ENCODE results near the gene ECHDC3. TPM values are rescaled to one million over a fixed set of nuclear protein-coding genes. Genes with fewer than 3 reads are reported as not detected.
"Not testable (repeated sequence)": the region's sequence is repeated elsewhere in the genome, so short reads cannot be mapped to it uniquely, and the experiment has no call there.

The ECHDC3 gene
- polyA plus RNA-seq, 6 donors from 2014 or later, result 1.1 to 2.8 (median 2.0) TPM

- H3K4me1 Mint-ChIP-seq, result peaks cover 22 to 63% (median 55%) of the 10 kb centered on the region in 3 donors
- H3K4me3 Mint-ChIP-seq, result no peak overlapping the region
- no peaks in the 10 kb centered on the region for H3K27me3 Mint-ChIP-seq
- no peaks in the 10 kb centered on the region for H3K36me3 Mint-ChIP-seq
- DNase-seq (no peak), ATAC-seq (ENCODE audit: low read depth in 2 of 2) (no peak)
- H3K9me3 Mint-ChIP-seq, result no peaks in the 10 kb centered on the region
- H3K27ac Mint-ChIP-seq, result no peak overlapping the region
These were observed 35.2 kb upstream of the ECHDC3 start for GRCh38 chr10:11706895-11707567.

GRCh38 chr10:11707624-11708350 is 34.4 kb upstream of the ECHDC3 start:
- Mint-ChIP-seq H3K4me3 (peak overlapping the region in 3 of 8 donors; percentile 8 to 36 (median 31)), H3K4me1 (peaks cover 24 to 63% (median 55%) of the 10 kb centered on the region in 3 donors), H3K9me3 (no peaks in the 10 kb centered on the region), H3K27ac (peak overlapping the region in 3 of 6 donors; percentile 28 to 92 (median 42)), H3K36me3 (no peaks in the 10 kb centered on the region), H3K27me3 (no peaks in the 10 kb centered on the region)
- DNase-seq, result no peak
- ATAC-seq (ENCODE audit: low read depth in 2 of 2), result no peak

- DNase-seq, H3K27ac Mint-ChIP-seq, H3K27me3 Mint-ChIP-seq: not testable (repeated sequence)
These were observed 33.4 kb upstream of the ECHDC3 start for GRCh38 chr10:11708801-11709200.

GRCh38 chr10:11712744-11713143 is 29.4 kb upstream of the ECHDC3 start:
- H3K27ac Mint-ChIP-seq, result peak overlapping the region in 2 of 6 donors; percentile 17 to 27

More at GRCh38 chr10:11708801-11709200, 33.4 kb upstream of the ECHDC3 start:
- not testable (repeated sequence) for H3K36me3 Mint-ChIP-seq; H3K9me3 Mint-ChIP-seq; H3K4me3 Mint-ChIP-seq; ATAC-seq (ENCODE audit: low read depth in 2 of 2)
- peaks cover 30 to 64% (median 64%) of the 10 kb centered on the region in 3 donors for H3K4me1 Mint-ChIP-seq

GRCh38 chr10:11713186-11713743 is 28.9 kb upstream of the ECHDC3 start:
- H3K9me3 Mint-ChIP-seq, result peaks cover 0 to 5% (median 0%) of the 10 kb centered on the region in 7 donors
- DNase-seq (no peak), ATAC-seq (ENCODE audit: low read depth in 2 of 2) (peak; percentile 17 to 45)
- H3K27ac Mint-ChIP-seq, result peak overlapping the region in 1 of 6 donors; percentile 17
- H3K4me3 Mint-ChIP-seq, result peak overlapping the region in 3 of 8 donors; percentile 33 to 52 (median 34)
- H3K36me3 Mint-ChIP-seq, result no peaks in the 10 kb centered on the region
- peaks cover 33 to 84% (median 60%) of the 10 kb centered on the region in 3 donors for H3K4me1 Mint-ChIP-seq
- no peaks in the 10 kb centered on the region for H3K27me3 Mint-ChIP-seq

More at GRCh38 chr10:11712744-11713143, 29.4 kb upstream of the ECHDC3 start:
- DNase-seq (no peak), ATAC-seq (ENCODE audit: low read depth in 2 of 2) (no peak)
- H3K4me1 Mint-ChIP-seq, result peaks cover 35 to 80% (median 65%) of the 10 kb centered on the region in 3 donors
- peaks cover 0 to 5% (median 0%) of the 10 kb centered on the region in 7 donors for H3K9me3 Mint-ChIP-seq
- H3K36me3 Mint-ChIP-seq, result no peaks in the 10 kb centered on the region
- no peaks in the 10 kb centered on the region for H3K27me3 Mint-ChIP-seq
- peak overlapping the region in 2 of 8 donors; percentile 33 to 34 for H3K4me3 Mint-ChIP-seq

GRCh38 chr10:11713963-11714362 is 28.2 kb upstream of the ECHDC3 start:
- ATAC-seq (ENCODE audit: low read depth in 2 of 2) (no peak), DNase-seq (no peak)
- H3K4me1 Mint-ChIP-seq, result peaks cover 38 to 85% (median 59%) of the 10 kb centered on the region in 3 donors
- H3K27me3 Mint-ChIP-seq, result no peaks in the 10 kb centered on the region
- H3K27ac Mint-ChIP-seq, result peak overlapping the region in 1 of 6 donors; percentile 36
- peaks cover 0 to 5% (median 0%) of the 10 kb centered on the region in 7 donors for H3K9me3 Mint-ChIP-seq
- H3K36me3 Mint-ChIP-seq, result no peaks in the 10 kb centered on the region
- H3K4me3 Mint-ChIP-seq, result no peak overlapping the region

- Mint-ChIP-seq H3K9me3 (peaks cover 0 to 5% (median 0%) of the 10 kb centered on the region in 7 donors), H3K27ac (peak overlapping the region in 2 of 6 donors; percentile 47 to 77), H3K27me3 (no peaks in the 10 kb centered on the region), H3K36me3 (no peaks in the 10 kb centered on the region), H3K4me3 (no peak overlapping the region), H3K4me1 (peaks cover 41 to 84% (median 62%) of the 10 kb centered on the region in 3 donors)
- DNase-seq, result no peak
- ATAC-seq (ENCODE audit: low read depth in 2 of 2), result no peak
These were observed 27.3 kb upstream of the ECHDC3 start for GRCh38 chr10:11714750-11715365.

GRCh38 chr10:11715815-11716494 is 26.2 kb upstream of the ECHDC3 start:
- peak overlapping the region in 1 of 6 donors; percentile 58 for H3K27ac Mint-ChIP-seq

GRCh38 chr10:11716686-11717085 is 25.5 kb upstream of the ECHDC3 start:
- no peak overlapping the region for H3K4me3 Mint-ChIP-seq
- H3K9me3 Mint-ChIP-seq, result peaks cover 0 to 5% (median 0%) of the 10 kb centered on the region in 7 donors
- ATAC-seq (ENCODE audit: low read depth in 2 of 2) (no peak), DNase-seq (no peak)
- H3K36me3 Mint-ChIP-seq, result no peaks in the 10 kb centered on the region
- H3K27me3 Mint-ChIP-seq, result no peaks in the 10 kb centered on the region
- H3K27ac Mint-ChIP-seq, result no peak overlapping the region
- peaks cover 50 to 86% (median 65%) of the 10 kb centered on the region in 3 donors for H3K4me1 Mint-ChIP-seq

More at GRCh38 chr10:11715815-11716494, 26.2 kb upstream of the ECHDC3 start:
- ATAC-seq (ENCODE audit: low read depth in 2 of 2) (no peak), DNase-seq (no peak)
- H3K27me3 Mint-ChIP-seq, result no peaks in the 10 kb centered on the region
- H3K9me3 Mint-ChIP-seq, result peaks cover 0 to 5% (median 0%) of the 10 kb centered on the region in 7 donors
- no peaks in the 10 kb centered on the region for H3K36me3 Mint-ChIP-seq
- peak overlapping the region in 1 of 8 donors; percentile 69 for H3K4me3 Mint-ChIP-seq
- H3K4me1 Mint-ChIP-seq, result peaks cover 43 to 84% (median 62%) of the 10 kb centered on the region in 3 donors

GRCh38 chr10:11719496-11720259 is 22.5 kb upstream of the ECHDC3 start:
- Mint-ChIP-seq H3K4me3 (peak overlapping the region in 5 of 8 donors; percentile 8 to 53 (median 47)), H3K27me3 (no peaks in the 10 kb centered on the region), H3K9me3 (peaks cover 0 to 5% (median 0%) of the 10 kb centered on the region in 7 donors), H3K27ac (peak overlapping the region in 4 of 6 donors; percentile 6 to 67 (median 30)), H3K4me1 (peaks cover 41 to 68% (median 45%) of the 10 kb centered on the region in 3 donors), H3K36me3 (no peaks in the 10 kb centered on the region)
- DNase-seq, result no peak
- ATAC-seq (ENCODE audit: low read depth in 2 of 2), result no peak

- H3K9me3 Mint-ChIP-seq, result peaks cover 0 to 5% (median 0%) of the 10 kb centered on the region in 7 donors
- H3K4me3 Mint-ChIP-seq, result peak overlapping the region in 6 of 8 donors; percentile 8 to 74 (median 34)
- H3K36me3 Mint-ChIP-seq, result no peaks in the 10 kb centered on the region
- peak overlapping the region in 3 of 6 donors; percentile 8 to 67 (median 51) for H3K27ac Mint-ChIP-seq
- ATAC-seq (ENCODE audit: low read depth in 2 of 2) (peak; percentile 41 to 42), DNase-seq (no peak)
- H3K27me3 Mint-ChIP-seq, result no peaks in the 10 kb centered on the region
- H3K4me1 Mint-ChIP-seq, result peaks cover 44 to 68% (median 45%) of the 10 kb centered on the region in 3 donors
These were observed 21.9 kb upstream of the ECHDC3 start for GRCh38 chr10:11720260-11720741.

- peak overlapping the region in 4 of 6 donors; percentile 46 to 94 (median 78) for H3K27ac Mint-ChIP-seq
- H3K4me3 Mint-ChIP-seq, result no peak overlapping the region
- H3K9me3 Mint-ChIP-seq, result peaks cover 0 to 1% (median 0%) of the 10 kb centered on the region in 7 donors
- DNase-seq (no peak), ATAC-seq (ENCODE audit: low read depth in 2 of 2) (no peak)
- no peaks in the 10 kb centered on the region for H3K36me3 Mint-ChIP-seq
- H3K4me1 Mint-ChIP-seq, result peaks cover 38 to 57% (median 39%) of the 10 kb centered on the region in 3 donors
- no peaks in the 10 kb centered on the region for H3K27me3 Mint-ChIP-seq
These were observed 20.4 kb upstream of the ECHDC3 start for GRCh38 chr10:11721806-11722205.
